Erythroblast (primary cell): ENCODE measurements around the gene AVL9.

Source experiments
- DNase-seq, 2 experiments: peaks; one replicate each; lab custom pipeline; 2025; lab: John Stamatoyannopoulos, UW
- GATA1 ChIP-seq: IDR thresholded peaks from 2 replicates; pipeline ENCODE4 v1.6.1; 2011; ENCODE audit warnings: low read depth, mild to moderate bottlenecking, control low read depth, low read length, moderate library complexity
- POLR2A ChIP-seq: IDR thresholded peaks from 2 replicates; pipeline ENCODE4 v1.6.1; 2011; ENCODE audit warnings: mild to moderate bottlenecking, low read length

Gene AVL9

DNA sequence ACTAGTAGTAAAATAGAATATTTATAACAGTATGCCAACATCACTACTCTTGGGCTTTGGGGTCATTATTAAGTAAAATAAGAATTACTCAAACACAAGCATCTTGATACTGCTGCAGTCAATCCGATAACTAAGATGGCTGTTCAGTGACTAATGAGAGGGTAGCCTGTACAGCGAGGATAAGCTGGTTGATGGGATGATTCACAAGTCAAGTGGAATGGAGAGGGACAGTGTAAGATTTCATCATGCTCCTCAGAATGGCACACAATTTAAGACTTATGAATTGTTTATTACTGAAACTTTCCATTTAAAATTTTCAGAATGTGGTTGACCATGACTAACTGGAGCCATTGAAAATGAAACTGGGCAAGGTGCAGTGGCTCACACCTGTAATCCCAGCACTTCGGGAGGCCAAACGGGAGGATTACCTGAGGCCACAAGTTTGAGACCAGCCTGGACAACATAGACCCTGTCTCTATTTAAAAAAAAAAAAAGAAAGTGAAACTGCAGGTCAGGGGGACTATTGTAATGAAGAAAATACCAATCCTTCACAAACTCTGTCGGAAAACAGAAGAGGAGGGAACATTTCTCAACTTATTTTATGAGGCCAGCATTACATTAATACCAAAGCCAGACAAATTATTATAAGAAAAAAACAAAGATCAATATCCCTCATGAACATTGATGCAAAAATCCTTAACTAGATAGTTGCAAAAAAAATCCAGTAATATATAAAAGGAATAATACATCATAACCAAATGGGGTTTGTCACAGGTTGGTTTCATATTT is 11.2 kb downstream of the AVL9 start:
- peak; percentile 89 to 90 for DNase-seq
- TF ChIP-seq POLR2A (no peak), GATA1 (no peak)

- DNase-seq, result peak in 1 of 2 experiments; percentile 28
- no peak for TF ChIP-seq GATA1
- TF ChIP-seq POLR2A, result no peak
Measured at GRCh38 chr7:32507414-32507813, 12.1 kb downstream of the AVL9 start.

GRCh38 chr7:32511791-32512190 is 16.5 kb downstream of the AVL9 start:
- TF ChIP-seq GATA1, result no peak
- no peak for TF ChIP-seq POLR2A
- no peak for DNase-seq

DNA sequence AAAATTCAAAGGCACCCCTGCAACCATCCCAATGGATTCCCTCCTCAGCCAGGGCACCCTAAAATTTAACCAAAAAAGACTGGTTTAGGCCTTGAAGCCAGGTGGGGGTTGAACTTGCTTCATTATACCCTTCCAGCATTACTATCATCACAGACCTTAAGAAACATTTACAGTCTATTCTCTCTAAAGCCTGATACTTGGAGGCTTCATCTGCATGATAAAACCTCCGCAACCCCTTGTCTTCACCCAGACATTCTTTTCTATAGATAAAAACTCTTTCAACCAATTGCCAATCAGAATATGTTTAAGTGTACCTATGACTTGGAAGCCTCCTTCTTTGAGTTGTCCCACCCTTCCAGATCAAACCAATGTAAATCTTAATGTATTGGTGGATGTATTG is 17.9 kb downstream of the AVL9 start:
- no peak for DNase-seq
- TF ChIP-seq POLR2A, result no peak
- no peak for TF ChIP-seq GATA1

DNA sequence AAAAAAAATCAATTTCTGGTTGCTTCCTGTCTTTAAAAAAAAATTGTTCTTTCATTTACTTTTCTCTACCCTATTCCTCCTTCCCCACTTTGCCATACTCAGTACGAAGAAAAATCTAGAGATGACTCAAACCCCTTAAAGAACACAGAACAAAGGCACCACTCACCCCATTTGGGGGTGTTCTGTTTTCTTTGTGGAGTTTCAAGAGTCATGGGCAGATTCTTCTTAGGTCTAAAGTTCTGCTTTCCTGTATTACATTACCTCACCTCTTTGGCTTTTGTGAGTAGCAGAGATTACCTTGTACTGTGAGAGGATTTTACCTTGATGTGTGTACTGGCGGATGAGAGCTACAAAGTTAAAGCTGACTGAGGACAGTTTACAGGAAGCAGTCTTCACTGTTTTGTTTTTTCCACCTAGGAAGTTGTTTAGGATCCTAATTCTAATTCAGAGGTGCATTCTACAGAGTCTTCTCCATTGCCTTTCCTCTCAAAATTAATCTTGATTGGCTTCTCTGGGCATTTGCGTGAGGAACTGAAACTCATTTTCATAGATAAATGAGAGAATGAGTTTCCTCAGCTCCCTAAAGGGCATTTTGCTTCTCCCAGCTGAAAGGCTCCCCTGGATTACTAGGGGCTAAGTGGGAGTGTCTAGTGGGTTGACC is 20.7 kb downstream of the AVL9 start:
- TF ChIP-seq POLR2A, result no peak
- no peak for TF ChIP-seq GATA1
- DNase-seq, result no peak

DNA sequence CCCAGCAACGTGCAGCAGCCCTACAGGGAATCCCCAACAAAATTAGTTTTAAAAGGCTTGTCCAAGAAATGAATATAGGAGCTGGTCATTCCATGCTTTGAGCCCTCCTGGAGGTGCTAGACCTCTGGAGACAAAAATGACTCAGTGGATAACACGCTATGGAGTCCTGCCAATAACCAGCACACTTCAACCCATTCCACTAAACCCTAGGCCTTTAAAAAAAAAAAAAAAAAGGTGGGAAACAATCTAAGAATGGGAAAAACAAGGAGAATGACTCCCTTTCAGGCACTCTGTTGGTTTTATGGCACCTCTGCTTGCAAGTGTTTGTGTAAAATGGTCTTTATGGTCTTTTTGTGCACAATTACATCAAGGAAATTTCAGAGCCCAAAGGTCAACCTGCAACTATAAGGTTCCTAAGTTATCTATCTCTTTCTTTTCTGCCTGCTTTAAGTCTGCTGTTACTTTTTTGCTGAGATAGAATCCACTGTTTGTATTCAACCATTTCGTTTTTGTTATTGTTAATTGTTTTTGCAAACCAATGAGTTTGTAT is 21.3 kb downstream of the AVL9 start:
- TF ChIP-seq GATA1 (no peak), POLR2A (no peak)
- no peak for DNase-seq

- peak; percentile 62 to 83 for DNase-seq
- TF ChIP-seq POLR2A, result no peak
- no peak for TF ChIP-seq GATA1
Measured at GRCh38 chr7:32518534-32519140, 23.3 kb downstream of the AVL9 start.

DNA sequence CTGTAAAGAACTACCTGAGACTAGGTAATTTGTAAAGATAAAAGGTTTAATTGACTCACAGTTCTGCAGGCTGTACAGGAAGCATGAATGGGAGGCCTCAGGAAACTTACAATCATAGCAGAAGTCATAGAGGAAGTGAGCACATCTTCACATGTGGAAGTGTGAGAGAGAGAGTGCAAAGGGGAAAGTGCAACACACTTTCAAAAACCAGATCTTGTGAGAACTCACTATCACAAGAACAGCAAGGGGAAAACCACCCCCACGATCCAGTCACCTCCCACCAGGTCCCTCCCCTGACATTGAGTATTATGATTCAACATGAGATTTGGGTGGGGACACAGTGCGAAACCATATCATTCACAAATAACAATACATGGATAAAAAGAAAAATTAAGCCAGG is 24.5 kb downstream of the AVL9 start:
- peak in 1 of 2 experiments; percentile 5 for DNase-seq

DNA sequence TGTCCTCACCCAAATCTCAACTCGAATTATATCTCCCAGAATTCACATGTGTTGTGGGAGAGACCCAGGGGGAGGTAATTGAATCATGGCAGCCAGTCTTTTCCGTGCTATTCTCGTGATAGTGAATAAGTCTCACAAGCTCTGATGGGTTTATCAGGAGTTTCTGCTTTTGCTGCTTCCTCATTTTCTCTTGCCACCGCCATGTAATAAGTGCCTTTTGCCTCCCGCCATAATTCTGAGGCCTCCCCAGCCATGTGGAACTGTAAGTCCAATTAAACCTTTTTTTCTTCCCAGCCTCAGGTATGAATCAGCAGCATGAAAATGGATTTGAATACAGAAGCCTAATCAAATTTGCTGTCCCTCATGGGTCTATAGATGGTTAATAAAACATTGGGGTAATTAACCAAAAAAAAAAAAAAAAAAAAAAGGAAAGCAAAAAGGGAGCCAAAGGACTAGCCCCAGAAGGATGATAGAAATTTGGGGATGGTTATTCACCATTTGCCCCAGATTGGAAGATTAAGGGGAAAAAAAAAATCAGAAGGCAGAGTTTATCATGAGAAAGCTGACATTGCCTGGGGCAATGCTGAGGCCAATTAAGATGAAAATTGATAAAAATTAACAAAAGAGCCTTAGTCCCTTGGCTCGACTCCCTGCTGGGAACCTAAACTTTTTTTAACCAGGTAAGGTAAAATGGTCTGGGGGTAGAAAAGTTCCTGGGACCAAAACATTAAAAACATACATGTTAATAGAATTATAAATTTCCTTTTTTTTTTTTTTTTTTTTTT is 27.6 kb downstream of the AVL9 start:
- no peak for TF ChIP-seq POLR2A
- TF ChIP-seq GATA1, result no peak
- no peak for DNase-seq

More for the DNA sequence above, 24.5 kb downstream of the AVL9 start:
- TF ChIP-seq GATA1, result no peak

DNA sequence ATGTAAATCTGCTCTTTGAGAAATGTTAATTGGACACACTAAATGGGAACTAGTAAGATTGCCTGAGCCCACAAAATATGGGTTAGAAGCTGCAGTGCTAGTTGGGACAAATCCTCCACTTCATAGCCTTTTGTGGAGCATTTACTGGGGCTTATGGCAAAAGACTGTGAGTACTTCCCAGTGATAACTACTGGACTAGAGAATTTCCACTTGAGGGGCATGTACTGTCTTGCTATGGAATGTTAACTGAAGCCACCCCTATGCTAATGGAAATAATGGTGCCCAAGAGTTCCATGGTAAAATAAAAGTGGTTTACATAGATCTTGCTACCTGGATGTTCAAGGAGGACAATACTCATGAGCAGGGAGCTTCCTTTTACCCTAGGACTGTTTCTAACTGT is 29.3 kb downstream of the AVL9 start:
- DNase-seq, result no peak
- TF ChIP-seq GATA1, result no peak

DNA sequence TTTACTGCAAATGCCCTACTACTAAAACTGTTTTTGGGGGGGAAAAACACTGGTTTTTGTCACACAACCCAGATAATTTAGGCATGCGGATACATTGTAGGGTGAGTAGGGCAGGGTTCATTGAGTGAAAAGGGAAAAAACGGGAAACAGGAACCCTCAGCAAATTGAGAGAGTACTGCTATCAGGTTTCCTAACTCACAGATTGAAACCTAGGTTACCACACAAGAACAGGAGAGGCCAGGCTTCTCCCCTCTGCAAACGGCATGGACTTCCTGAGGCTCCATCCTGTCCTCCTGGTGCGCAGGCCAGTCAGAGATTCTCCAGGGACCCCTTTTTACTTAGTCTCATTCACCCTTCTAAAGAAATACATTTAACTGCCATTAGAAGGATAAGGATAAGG is 30.6 kb downstream of the AVL9 start:
- DNase-seq, result no peak
- no peak for TF ChIP-seq POLR2A
- no peak for TF ChIP-seq GATA1

- TF ChIP-seq POLR2A (no peak), GATA1 (no peak)
- no peak for DNase-seq
Measured at GRCh38 chr7:32531402-32531801, 36.1 kb downstream of the AVL9 start.

GRCh38 chr7:32532086-32532485 is 36.8 kb downstream of the AVL9 start:
- no peak for DNase-seq
- no peak for TF ChIP-seq GATA1
- no peak for TF ChIP-seq POLR2A
